HepG2 (cell line): ENCODE results near the gene CHST13. TPM values are rescaled to one million over a fixed set of nuclear protein-coding genes. Genes with fewer than 3 reads are reported as not detected.

ENCODE experiments used
- FOXO4 ChIP-seq: sonication (generic); formaldehyde crosslinking; conservative IDR thresholded peaks from 2 replicates; pipeline ENCODE4 v1.8.1; 2023; ENCODE audit warnings: missing genetic modification reagents
- SNRNP70 ChIP-seq: fragments of 200-400 bp; formaldehyde crosslinking; IDR thresholded peaks from 2 replicates; pipeline ENCODE4 v1.6.1; 2017; ENCODE audit warnings: mild to moderate bottlenecking, low read depth, low read length, moderate library complexity
- THAP8 ChIP-seq: sonication (generic); formaldehyde crosslinking; IDR thresholded peaks from 2 replicates; pipeline ENCODE4 v1.5.1; 2020; ENCODE audit warnings: missing genetic modification reagents, mild to moderate bottlenecking, borderline replicate concordance
- ZBTB40 ChIP-seq, 2 experiments: fragments of 450-650 bp in 1 of 2; sonication (generic) in 1 of 2; formaldehyde crosslinking in 1 of 2; IDR thresholded peaks; 2 replicates each; pipeline versions ENCODE4 v1.6.1 to v1.8.0; 2016 to 2022; ENCODE audit warnings: antibody characterized with exemption in 1 of 2, mild to moderate bottlenecking in 1 of 2, missing genetic modification reagents in 1 of 2
- ZBTB44 ChIP-seq: sonication (generic); formaldehyde crosslinking; IDR thresholded peaks from 2 replicates; pipeline ENCODE4 v1.4.0; 2020; ENCODE audit warnings: missing genetic modification reagents
- ZNF121 ChIP-seq: sonication (generic); formaldehyde crosslinking; IDR thresholded peaks from 2 replicates; pipeline ENCODE4 v1.5.0; 2020; ENCODE audit warnings: mild to moderate bottlenecking, missing genetic modification reagents
- ZNF329 ChIP-seq: sonication (generic); formaldehyde crosslinking; IDR thresholded peaks from 2 replicates; pipeline ENCODE4 v1.9.0; 2021; ENCODE audit warnings: low read depth, mild to moderate bottlenecking, missing genetic modification reagents
- ZNF34 ChIP-seq: sonication (generic); formaldehyde crosslinking; IDR thresholded peaks from 2 replicates; pipeline ENCODE4 v1.4.0; 2020; ENCODE audit warnings: mild to moderate bottlenecking, missing genetic modification reagents, borderline replicate concordance
- ZNF644 ChIP-seq: IDR thresholded peaks from 2 replicates; pipeline ENCODE4 v1.6.1; 2016; ENCODE audit warnings: low read depth
- ZSCAN21 ChIP-seq: sonication (generic); formaldehyde crosslinking; IDR thresholded peaks from 2 replicates; pipeline ENCODE4 v1.8.0; 2022; ENCODE audit warnings: mild to moderate bottlenecking, missing genetic modification reagents, moderate library complexity, borderline replicate concordance
- polyA plus RNA-seq, 8 experiments: library from polyadenylated mRNA; depleted of rRNA in 3 of 8; stranded (reverse) in 7 of 8; unstranded in 1 of 8; fragments of >200 nt; fragmentation: Illumina TruSeq in 4 of 8; extraction: Trizol in 4 of 8; gene quantifications; 2 replicates each; pipeline versions ENCODE4 v1.2.1 to v1.2.3, GENCODE V29; 2011 to 2016; ENCODE audit warnings: low read depth in 4 of 8, missing spikeins in 1 of 8, mixed read lengths in 1 of 8; ENCODE audit not compliant: insufficient read depth in 1 of 8
- total RNA-seq, 5 experiments: library from RNA; depleted of rRNA; stranded (reverse); fragments of >200 nt; fragmentation: Illumina TruSeq; extraction: Trizol; gene quantifications; 2 replicates each; pipeline ENCODE4 v1.2.3, GENCODE V29; 2016; ENCODE audit warnings: low read depth in 1 of 5

The CHST13 gene
- total and polyA plus RNA-seq, 2 of the 13 experiments (the other 11 are each of a cell fraction or from before 2014, with no cell fraction given), result 32.0 to 43.1 TPM

GRCh38 chr3:126557415-126557745 lies 33.4 kb downstream of the CHST13 start (continued):
- TF ChIP-seq FOXO4, result no peak
- no peak for TF ChIP-seq SNRNP70
- no peak for TF ChIP-seq ZNF644 (CRISPR knock-in tag)
- no peak for TF ChIP-seq ZNF121 (CRISPR knock-in tag)
- no peak for TF ChIP-seq ZBTB44
- no peak for TF ChIP-seq ZNF329 (CRISPR knock-in tag)
- no peak for TF ChIP-seq ZSCAN21 (CRISPR knock-in tag)
- TF ChIP-seq ZNF34 (CRISPR knock-in tag), result no peak
- TF ChIP-seq THAP8 (CRISPR knock-in tag), result no peak
- TF ChIP-seq ZBTB40 (IDR thresholded peaks at IDR 0.05), result no peak
- TF ChIP-seq ZBTB40 (CRISPR knock-in tag; IDR thresholded peaks at IDR 0.05), result no peak
